ENCODE measurements around the gene TTF2.

- TF ChIP-seq, protein P1, sequence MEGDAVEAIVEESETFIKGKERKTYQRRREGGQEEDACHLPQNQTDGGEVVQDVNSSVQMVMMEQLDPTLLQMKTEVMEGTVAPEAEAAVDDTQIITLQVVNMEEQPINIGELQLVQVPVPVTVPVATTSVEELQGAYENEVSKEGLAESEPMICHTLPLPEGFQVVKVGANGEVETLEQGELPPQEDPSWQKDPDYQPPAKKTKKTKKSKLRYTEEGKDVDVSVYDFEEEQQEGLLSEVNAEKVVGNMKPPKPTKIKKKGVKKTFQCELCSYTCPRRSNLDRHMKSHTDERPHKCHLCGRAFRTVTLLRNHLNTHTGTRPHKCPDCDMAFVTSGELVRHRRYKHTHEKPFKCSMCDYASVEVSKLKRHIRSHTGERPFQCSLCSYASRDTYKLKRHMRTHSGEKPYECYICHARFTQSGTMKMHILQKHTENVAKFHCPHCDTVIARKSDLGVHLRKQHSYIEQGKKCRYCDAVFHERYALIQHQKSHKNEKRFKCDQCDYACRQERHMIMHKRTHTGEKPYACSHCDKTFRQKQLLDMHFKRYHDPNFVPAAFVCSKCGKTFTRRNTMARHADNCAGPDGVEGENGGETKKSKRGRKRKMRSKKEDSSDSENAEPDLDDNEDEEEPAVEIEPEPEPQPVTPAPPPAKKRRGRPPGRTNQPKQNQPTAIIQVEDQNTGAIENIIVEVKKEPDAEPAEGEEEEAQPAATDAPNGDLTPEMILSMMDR (conservative IDR thresholded peaks at IDR 0.05): no peak
- TF ChIP-seq ZFX (IDR thresholded peaks at IDR 0.05): no peak
Measured at GRCh38 chr1:117096951-117097408, 36.9 kb downstream of the TTF2 start.
